Measurements from ENCODE around the gene TUBA4B.
"Not testable (repeated sequence)": the region's sequence is repeated elsewhere in the genome, so short reads cannot be mapped to it uniquely, and the experiment has no call there.

Gene TUBA4B

DNA sequence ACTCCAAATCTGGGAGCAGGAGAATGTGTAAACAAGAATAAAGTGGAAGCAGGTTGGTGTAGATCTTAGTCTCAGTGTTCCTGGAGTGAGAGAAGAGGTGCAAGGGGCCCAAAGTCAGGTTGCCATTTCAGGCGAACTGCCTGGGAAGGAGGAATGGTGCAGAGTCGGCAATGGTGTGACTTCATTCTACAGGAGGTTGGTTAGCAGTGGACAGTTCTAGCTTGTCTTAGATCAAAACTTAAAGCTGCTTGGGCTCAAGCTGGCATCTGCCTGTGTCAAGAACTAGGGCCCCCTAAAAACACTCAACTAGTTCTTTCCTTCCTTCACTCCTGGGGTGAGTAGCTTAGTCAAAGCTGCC is 4.2 kb upstream of the TUBA4B start:
- no peak for DNase-seq

DNA sequence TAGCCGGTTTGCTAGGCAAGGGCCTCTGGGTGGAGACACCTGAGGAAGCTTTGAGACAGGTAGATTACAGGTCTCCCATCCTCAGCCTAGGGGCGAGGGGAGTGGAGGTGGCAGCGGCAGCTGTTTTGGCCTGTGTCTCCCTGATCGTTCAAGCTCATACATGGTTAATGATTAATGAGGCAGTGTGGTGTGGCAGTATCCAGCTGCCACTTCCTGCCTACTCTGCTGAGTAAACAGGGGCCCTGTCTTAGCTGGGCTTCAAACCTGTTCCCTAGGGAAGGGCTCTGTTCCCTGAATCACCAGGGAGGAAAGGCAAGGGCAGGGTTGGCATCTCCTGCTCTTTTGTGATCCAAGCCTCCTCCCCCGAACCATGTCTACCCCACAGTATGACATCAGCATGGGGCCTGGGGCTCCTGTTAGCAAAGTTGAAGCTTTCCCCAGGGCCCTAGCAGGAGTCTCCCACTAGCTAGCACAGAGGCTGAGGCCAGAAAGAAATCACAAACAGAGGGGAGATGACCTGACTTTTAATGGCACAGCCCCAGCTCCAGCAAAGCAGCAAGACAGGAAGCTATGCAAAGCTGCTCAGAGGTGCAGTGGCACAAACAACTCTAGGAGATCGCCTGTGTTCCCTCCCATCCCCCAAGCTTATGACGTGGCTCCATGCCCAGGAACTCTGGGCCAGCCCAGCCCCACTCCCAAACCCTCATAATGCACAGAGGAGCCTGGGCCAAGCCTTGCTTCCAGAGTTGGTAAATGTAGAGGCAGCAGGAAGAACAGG is 3.7 kb upstream of the TUBA4B start:
- peak; percentile 36 for DNase-seq

DNA sequence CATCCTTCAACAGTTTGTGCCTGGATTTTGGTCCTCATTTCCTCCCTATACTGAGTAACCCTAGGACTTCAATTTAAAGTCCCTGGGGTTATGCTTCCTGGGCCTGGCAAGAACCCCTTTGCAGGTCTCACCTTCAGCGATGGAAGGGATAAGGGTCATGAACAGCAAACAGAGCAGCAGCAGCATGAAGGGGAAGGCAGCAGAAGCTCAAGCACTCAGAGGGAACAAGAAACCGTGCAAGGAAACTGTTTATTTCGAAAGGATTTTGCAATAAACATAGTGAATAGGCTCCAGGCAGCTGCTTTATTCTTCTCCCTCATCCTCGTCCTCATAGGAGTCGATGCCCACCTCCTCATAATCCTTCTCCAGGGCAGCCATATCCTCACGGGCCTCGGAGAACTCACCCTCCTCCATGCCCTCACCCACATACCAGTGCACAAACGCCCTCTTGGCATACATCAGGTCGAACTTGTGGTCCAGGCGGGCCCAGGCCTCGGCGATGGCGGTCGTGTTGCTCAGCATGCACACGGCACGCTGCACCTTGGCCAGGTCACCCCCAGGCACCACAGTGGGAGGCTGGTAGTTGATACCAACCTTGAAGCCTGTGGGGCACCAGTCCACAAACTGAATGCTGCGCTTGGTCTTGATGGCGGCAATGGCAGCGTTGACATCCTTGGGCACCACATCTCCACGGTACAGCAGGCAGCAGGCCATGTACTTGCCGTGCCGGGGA is 2.8 kb upstream of the TUBA4B start:
- DNase-seq, result no peak

DNA sequence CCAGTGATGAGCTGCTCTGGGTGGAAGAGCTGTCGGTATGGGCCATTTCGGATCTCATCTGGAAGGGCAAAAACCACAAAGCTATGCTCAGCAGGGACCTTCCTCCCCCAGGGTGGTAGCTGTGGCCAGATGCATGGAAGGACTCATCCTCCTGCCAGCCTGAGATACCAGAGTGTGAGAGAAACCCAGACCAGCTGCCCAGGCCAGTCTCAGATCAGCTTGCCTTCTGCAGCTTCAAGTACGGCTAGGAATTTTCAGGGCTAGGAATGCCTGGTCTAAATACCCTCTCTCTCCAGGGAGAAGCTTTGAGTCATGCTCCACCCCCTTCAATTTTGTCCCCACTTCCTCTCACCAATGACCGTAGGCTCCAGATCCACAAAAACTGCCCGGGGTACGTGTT is 1.4 kb upstream of the TUBA4B start:
- DNase-seq, result no peak

DNA sequence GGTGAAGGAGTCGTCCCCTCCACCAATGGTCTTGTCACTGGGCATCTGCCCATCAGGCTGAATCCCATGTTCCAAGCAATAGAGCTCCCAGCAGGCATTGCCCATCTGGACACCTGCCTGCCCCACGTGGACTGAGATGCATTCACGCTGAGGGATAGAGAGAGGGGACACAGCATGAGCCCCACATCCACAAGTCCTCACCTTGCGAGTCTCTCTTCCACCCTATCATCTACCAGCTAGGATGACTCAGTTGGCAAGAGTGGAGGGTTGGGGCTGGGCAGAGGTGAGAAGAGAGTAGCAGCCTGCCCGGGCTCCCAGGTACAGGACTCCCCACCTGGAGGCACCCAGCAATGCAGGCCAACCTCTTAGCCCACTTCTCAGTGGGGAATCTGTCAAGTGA is 959 bp upstream of the TUBA4B start:
- no peak for DNase-seq

DNA sequence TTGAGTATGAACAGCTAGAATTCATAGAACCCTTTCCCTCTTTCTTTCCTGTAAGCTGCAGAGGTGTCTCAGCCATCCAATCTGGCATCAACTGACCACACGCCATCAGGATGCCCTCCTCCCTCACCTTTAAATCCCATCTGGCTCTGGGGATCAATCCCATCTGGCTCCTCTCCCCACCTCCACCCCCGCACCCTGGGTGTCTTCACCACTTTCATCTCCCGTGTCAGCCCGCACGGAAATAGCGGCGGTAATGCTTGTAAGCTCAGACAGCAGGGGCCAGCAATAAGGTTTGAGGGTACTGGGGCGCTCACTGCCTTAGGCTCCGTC is 508 bp upstream of the TUBA4B start:
- peak; percentile 25 for DNase-seq

DNA sequence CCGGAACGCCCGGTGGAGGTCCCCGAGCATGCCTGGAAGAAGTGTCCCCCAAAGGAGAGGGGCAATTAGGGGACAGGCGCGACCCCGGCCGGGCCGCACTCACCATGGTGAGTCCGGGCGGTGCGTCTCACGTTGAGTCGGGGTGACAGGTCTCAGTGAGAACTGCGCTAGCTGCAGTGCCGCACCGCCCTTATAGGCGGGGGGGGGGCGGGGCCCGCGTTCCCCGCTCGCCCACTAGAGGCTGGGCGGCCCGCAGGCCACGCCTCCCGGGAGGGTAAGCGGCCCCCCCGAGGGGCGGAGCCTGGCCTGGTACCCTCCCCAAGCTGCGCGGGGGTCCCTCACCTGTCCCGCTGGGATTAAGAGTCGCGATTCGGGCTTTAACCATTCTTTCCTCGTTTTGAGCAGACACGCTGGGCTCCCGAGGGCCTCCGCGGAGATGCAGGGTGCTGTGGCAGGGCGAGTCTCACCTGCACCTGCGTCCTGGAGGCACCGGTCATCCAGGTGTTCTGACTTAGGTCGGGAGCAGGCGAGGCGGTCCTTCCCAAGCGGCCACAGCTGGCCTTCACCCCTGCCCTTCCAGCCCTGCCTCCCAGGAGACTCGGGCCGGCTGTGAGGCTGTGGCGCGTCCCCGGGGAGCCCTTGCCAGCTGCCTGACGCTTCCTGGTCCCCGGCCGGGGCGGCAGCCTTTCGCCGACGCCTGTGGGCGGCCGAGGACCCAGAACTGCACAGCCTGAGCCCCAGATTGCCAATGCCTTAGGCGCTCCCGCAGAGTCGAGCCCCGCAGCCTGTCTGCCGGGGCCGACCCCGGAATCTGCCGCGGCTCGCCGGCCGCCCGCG is 928 bp downstream of the TUBA4B start, which contains the start of gene TUBA4A:
TUBA4A (minus strand) TSS at position 166 of the 837 bp plus-strand sequence; CDS start at position 106, 60 bp downstream.
- DNase-seq, result peak; percentile 91

DNA sequence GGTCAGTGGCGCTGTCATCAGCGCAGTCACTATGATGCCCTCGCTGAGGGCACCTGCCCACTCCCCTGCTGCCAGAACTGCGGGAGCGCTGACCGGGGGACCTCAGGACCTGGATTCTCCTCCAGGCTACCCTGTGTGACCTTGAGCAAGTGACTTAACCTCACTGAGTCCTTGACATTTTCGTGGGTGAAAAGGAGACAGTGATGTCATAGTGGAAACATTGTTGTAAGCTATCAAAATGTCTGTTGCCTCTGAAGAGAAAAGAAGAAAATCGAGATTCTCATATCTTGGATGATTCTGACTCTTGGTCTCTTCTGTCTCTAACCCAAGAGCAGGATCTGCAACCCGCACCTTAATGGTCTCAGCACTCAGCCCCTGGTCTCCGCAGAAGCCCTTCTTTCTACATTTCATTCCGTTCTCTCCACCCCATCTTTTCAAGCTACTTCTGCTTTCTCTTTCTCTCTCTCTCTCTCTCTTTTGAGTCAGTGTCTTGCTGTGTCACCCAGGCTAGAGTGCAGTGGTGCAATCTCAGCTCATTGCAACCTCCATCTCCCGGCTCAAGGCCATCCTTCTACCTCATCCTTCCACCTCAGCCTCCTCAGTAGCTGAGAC is 1.7 kb downstream of the TUBA4B start:
- DNase-seq, result peak; percentile 27

DNA sequence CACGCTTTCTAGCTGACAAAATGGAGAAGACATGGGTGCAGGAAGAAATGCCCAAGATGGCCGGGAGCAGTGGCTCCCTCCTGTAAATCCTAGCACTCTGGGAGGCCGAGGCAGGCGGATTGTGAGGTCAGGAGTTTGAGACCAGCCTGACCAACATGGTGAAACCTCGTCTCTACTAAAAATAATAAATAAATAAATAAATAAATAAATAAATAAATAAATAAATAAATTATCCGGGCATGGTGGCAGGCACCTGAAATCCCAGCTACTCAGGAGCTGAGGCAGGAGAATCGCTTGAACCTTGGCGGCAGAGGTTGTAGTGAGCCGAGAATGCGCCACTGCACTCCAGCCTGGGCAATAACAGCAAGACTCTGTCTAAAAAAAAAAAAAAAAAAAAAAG is 5.9 kb downstream of the TUBA4B start:
- not testable (repeated sequence) for DNase-seq

DNA sequence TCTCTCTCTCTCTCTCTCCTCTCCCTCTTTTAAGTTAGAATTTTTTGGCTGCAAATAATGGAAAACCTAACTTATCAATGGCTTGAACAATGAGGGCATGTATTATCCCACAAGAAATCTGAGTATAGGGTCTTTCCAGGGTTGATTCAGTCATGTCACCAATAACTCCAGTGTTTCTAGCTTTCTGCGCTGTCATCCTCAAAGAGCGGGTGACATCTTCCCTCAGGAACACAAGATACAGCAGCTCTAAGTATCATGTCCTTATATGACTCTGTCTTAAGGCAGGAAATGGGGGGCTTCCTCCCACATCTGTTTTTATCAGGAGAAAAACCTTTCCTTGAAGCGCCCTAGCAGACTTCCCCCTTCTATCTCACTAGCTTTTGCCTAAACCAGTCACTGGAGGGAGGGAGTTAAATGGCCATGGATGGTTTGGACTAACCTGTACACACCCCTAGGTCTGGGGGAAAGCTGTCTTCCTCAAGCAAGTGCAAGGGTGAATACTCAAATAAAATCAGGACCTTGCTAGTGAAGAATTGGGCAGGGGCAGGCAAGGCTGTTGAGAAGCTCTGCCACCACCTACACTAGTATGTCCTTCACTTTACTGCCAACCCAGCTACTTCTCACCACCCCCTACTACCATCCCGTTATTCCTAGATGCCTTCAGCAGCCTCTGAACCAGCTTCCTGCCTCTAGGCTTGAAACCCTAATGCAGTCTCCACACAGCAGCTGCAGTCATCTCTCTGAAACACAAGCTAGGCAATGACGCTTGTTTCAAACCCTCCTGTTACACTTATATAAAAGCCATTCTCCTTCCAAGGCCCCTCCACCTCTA is 8.2 kb downstream of the TUBA4B start:
- no peak for DNase-seq

DNA sequence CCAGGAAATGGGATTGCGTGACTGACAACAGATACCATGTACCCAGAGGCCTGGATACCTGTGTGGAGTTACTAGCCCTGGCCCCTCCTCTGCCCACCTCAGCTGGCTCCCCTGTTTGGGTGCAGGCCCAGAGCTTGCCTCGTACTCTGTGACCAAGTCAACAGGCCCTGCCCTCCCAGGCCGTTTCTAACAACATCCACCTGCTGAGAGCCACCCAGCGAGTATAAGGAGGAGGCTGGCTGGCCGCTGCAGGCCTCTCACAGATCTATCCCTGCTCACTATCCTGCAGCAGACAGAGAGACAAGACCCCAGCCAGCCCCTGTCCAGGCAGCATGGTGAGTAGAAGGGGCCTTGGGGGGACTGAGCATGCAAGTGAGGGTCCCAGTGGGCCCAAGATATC is 13.2 kb downstream of the TUBA4B start:
- no peak for DNase-seq

DNA sequence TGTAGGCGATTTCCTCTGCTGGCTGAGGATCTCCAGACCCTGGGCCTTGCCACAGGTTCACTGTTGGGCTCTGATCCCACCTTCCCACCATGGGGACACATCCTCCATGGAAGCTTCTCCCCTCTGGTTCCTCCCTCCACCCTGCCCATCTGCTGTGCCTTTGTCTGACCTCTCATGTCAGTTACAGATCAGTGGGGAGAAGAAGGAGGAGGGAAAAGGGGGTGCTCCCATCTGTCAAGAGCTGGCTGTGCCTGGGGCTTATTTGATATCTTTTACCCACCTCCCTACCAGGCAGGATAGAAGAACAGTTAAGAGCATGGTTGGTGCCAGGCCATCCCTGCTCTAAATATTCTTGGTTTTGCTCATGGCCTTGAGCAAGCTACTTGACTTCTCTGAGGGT is 13.8 kb downstream of the TUBA4B start:
- no peak for DNase-seq

DNA sequence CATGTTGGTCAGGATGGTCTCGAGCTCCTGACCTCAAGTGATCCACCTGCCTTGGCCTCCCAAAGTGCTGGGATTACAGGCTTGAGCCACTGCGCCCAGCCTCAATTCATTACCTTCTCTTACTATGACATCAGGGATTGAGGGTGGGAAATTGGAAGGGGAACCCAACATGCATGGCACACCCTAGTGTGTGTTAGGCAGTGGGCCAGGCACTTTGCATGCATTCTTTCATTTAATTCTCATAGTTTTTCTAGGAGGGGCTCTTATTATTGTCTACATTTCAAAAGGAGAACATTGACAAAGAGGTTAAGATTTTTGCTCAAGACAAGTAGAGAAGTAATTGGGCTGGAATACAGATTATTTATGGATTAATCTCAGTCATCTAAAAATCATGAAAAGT is 15.3 kb downstream of the TUBA4B start:
- DNase-seq, result no peak

DNA sequence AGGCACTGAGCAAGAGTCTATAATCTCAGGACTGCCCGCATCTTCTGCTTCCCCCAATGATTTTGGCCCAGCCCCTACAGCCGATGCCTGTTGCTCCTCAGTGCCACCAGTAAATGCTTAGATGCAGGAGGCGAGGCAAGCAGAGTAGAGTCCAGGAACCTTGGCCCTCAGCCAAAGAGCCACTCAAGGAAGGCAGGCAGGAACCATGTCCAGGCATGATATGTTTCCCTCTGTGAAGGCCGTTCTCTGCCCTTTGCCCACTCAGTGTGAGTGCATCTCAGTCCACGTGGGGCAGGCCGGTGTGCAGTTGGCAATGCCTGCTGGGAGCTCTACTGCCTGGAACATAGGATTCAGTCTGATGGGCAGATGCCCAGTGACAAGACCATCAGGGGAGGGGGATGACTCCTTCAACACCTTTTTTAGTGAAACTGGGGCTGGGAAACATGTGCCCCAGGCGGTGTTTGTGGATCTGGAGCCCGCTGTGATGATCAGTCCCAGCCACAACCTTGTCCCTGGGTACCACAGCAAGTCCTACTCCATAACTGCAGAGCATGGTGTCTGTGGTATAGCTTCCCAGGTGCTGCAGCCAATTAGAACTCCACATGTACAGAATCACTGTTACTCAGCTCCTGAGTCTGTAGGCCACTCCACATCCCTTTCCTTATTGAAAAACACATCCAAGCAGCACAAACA is 16.5 kb downstream of the TUBA4B start:
- no peak for DNase-seq

DNA sequence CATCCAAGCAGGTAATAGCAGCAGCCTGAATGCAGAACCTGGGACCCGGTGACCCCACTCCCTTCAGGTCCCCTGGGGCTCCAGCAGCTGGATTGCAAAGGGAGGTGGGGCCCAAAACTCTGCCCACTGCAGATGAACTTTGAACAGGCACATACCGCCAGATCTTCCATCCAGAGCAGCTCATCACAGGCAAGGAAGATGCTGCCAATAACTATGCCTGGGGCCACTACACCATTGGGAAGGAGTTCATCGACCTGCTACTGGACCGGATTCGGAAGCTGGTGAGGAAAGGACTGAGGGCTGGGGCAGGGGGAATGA is 17.0 kb downstream of the TUBA4B start:
- DNase-seq, result no peak

DNA sequence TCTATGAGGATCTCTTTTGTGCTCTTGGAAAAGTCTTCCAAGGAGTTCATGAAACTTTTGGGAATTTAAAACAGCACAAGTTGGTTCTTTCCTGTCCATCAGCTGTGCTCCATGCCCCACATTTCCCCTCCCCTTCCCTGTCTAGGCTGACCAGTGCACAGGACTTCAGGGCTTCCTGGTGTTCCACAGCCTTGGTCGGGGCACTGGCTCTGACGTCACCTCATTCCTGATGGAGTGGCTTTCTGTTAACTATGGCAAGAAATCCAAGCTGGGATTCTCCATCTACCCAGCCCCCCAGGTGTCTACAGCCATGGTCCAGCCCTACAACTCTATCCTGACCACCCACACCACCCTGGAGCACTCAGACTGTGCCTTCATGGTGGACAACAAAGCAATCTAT is 18.0 kb downstream of the TUBA4B start:
- no peak for DNase-seq

DNA sequence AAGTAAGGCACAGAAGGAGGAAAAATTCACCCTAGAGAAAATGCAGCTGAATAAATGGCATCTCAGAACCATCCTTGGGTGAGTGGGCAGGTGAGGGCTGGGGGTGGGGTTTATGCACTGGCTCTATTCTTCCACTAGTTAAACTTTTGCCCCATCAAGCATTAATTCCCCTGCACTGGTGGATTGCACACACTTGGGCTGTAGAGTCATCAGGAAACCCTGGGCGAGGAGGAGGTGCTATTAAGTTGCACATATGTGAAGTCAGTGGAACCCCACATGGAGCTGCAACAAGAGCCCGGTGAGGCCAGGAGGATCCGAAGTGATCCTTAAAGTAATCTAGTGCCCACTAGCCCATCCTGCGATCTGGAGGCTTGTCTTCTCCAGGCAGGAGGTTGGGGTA is 19.3 kb downstream of the TUBA4B start:
- DNase-seq, result no peak

DNA sequence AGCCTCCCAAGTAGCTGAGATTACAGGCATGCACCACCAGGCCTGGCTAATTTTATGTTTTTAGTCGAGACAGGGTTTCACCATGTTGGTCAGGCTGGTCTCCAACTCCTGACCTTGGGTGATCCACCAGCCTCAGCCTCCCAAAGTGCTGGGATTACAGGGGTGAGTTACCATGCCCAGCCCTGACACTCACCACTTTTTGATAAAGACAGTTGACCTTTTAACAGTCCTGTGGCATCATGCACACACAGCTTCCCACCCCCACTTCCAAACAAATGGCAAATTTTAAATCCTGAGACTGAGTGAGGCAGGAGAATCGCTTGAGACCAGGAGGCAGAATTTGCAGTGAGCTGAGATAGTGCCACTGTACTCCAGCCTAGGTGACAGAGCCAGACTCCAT is 20.0 kb downstream of the TUBA4B start:
- DNase-seq, result no peak

DNA sequence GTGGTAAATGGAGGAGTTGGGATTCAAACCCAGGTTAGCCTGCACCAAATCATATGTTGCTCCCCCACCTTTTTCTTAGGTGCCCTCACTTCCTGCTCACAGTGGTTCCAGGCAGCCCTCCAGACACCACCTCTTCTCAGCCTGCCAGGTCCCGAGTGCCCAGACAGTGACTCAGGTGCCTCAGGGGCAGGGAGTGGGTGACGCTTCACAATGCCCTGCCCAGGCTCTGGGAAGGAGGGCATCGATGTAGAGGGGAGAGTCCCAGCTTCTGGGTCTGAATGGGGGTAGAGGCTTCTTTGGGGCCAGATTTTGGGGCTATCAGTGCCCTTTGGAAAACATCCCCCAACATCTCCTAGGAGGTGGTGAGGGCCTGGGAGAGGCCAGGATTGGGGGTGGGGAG is 20.9 kb downstream of the TUBA4B start:
- no peak for DNase-seq

DNA sequence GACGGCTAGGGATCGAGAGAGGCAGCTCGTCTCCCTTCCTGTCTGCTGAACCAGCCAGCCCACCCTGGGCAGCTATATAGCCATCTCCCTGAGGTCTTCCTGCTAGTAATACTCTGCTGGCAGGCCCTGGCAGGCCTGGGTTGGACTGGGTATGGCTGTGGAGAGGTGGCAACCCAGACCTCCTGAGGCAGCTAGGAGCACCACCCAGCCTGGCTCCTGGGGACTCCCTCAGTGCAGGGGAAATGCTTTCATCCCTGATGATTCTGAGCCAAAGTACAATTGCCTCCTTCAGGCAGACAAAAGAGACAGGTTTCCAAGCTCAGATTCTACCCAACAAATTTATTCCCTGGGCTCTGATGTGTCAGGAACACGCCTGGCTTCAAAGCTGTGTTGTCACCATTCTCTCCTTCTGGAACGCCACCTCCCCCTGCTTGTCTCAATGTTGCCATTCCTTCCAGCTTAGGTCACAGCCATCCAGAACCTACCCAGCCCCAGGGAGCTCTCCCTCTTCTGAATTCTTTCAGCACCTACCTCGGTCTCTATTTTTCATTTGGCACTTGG is 21.4 kb downstream of the TUBA4B start:
- DNase-seq, result no peak
